Fibroblast of villous mesenchyme (primary cell): Measurements from ENCODE around the gene MZF1. TPM values are rescaled to one million over a fixed set of nuclear protein-coding genes. Genes with fewer than 3 reads are reported as not detected.

ENCODE experiments used
- DNase-seq: peaks from one replicate; pipeline ENCODE4 v3.0.0-alpha.2; 2010; ENCODE audit warnings: low read depth
- H3K4me3 ChIP-seq: 2 replicates; pipeline ENCODE4 v1.5.1; 2011; ENCODE audit warnings: low read depth, mild to moderate bottlenecking, low read length
- CTCF ChIP-seq: IDR thresholded peaks from 2 replicates; pipeline ENCODE4 v1.5.1; 2012; ENCODE audit warnings: low read depth, mild to moderate bottlenecking, low read length; ENCODE audit not compliant: insufficient read depth
- total RNA-seq: library from RNA; depleted of rRNA; stranded (reverse); fragments of >200 nt; gene quantifications from 2 replicates; pipeline ENCODE4 v1.2.3, GENCODE V29; 2012

MZF1 gene
- total RNA-seq, 1 donor, result 15.5 TPM

GRCh38 chr19:58548859-58549663, 24.1 kb downstream of the MZF1 start:
- DNase-seq, result no peak
- no peak for TF ChIP-seq CTCF
- no peak overlapping the region for H3K4me3 ChIP-seq

DNA sequence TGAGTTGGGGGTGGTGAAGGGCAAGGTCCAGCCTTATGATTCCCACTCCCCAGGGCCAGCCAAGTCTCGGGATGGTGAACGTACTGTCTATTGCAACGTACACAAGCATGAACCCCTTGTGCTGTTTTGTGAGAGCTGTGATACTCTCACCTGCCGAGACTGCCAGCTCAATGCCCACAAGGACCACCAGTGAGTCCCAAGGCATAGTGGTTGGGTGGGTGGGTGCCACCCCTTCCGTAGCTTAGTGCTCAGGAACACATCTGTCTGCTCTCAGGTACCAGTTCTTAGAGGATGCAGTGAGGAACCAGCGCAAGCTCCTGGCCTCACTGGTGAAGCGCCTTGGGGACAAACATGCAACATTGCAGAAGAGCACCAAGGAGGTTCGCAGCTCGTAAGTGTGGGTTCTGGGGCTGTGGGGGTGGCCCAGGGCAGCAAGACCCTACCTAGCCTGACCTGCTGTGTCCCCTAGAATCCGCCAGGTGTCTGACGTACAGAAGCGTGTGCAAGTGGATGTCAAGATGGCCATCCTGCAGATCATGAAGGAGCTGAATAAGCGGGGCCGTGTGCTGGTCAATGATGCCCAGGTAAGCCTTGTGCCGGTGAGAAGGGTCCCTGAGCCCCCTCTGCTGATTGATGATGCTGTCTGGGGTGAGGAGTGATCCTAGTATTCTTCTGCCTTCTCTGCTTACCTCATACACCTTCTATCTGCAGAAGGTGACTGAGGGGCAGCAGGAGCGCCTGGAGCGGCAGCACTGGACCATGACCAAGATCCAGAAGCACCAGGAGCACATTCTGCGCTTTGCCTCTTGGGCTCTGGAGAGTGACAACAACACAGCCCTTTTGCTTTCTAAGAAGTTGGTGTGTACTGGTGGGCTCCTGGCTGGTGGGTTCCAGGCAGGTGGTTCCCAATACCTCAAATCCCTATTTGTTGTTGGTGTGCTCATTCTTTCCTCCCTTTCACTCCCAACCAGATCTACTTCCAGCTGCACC, 25.5 kb downstream of the MZF1 start:
- no peak overlapping the region for H3K4me3 ChIP-seq
- DNase-seq, result no peak
- no peak for TF ChIP-seq CTCF

GRCh38 chr19:58546019-58546530, 27.1 kb downstream of the MZF1 start:
- TF ChIP-seq CTCF, result no peak
- no peak for DNase-seq
- peak overlapping the region; percentile 82 for H3K4me3 ChIP-seq

DNA sequence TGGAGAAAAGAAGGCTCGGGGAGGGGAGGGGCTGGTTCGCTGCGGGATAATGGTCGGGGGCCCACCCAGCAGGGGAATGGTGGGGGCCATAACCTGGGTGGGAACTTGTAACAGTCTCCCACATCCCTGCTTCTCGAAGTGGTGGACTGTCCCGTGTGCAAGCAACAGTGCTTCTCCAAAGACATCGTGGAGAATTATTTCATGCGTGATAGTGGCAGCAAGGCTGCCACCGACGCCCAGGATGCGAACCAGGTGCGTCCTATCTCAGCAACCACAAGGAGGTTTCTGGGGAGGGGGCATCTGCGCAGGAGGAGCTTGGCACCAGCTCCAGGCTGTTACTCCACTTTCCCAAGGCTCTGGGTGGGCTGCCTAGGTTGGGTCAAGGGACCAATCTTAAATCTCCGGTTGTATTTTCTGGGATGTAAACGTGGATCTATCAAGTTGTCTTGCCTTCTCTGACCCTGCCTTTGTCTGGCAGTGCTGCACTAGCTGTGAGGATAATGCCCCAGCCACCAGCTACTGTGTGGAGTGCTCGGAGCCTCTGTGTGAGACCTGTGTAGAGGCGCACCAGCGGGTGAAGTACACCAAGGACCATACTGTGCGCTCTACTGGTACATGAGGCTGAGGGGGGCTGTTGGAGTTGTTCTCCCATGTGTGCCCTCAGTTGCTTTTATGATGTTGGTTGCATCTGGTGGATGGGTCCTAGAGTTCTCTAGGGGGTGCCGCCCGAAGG, 27.7 kb downstream of the MZF1 start:
- no peak for DNase-seq
- TF ChIP-seq CTCF, result no peak
- H3K4me3 ChIP-seq, result peak overlapping the region; percentile 82

- peak; percentile 51 for DNase-seq
- no peak for TF ChIP-seq CTCF
- H3K4me3 ChIP-seq, result peak overlapping the region; percentile 82
These were observed 28.4 kb downstream of the MZF1 start for GRCh38 chr19:58544591-58545285.
